ENCODE data around the gene DYNAP.

- TF ChIP-seq CTCF (conservative IDR thresholded peaks at IDR 0.05) (peak; percentile 82), ZFX (IDR thresholded peaks at IDR 0.05) (no peak)
Observed at GRCh38 chr18:54558609-54559585, 32.1 kb upstream of the DYNAP start.
